Neural progenitor cell (in vitro differentiated cells): ENCODE results near the gene PLK1. TPM values are rescaled to one million over a fixed set of nuclear protein-coding genes. Genes with fewer than 3 reads are reported as not detected.

Experiments used
- DNase-seq: peaks from one replicate; pipeline ENCODE4 v3.0.0-alpha.2; 2016; ENCODE audit warnings: low spot score
- H2AFZ ChIP-seq: fragments of 200-600 bp; sonication (generic); replicated peaks from 2 replicates; pipeline ENCODE4 v1.6.1; 2016; ENCODE audit warnings: antibody characterized with exemption
- H3F3A ChIP-seq: fragments of 200-600 bp; sonication (generic); 2 replicates; pipeline ENCODE4 v1.6.1; 2016; ENCODE audit warnings: antibody characterized with exemption, low read depth
- H3K27ac ChIP-seq: fragments of 200-600 bp; sonication (generic); 2 replicates; pipeline ENCODE4 v1.5.1; 2016; ENCODE audit warnings: mild to moderate bottlenecking
- H3K27me3 ChIP-seq: fragments of 200-600 bp; sonication (generic); 2 replicates; pipeline ENCODE4 v1.6.1; 2016; ENCODE audit warnings: mild to moderate bottlenecking, moderate library complexity
- H3K36me3 ChIP-seq: fragments of 200-600 bp; sonication (generic); 2 replicates; pipeline ENCODE4 v1.5.1; 2016
- H3K4me1 ChIP-seq: fragments of 200-600 bp; sonication (generic); 2 replicates; pipeline ENCODE4 v1.6.1; 2016; ENCODE audit warnings: mixed run types
- H3K4me2 ChIP-seq: fragments of 200-600 bp; sonication (generic); 2 replicates; pipeline ENCODE4 v1.6.1; 2016
- H3K4me3 ChIP-seq: fragments of 200-600 bp; sonication (generic); 2 replicates; pipeline ENCODE4 v1.5.1; 2016
- H3K79me2 ChIP-seq: fragments of 200-600 bp; sonication (generic); 2 replicates; pipeline ENCODE4 v1.6.1; 2016; ENCODE audit warnings: low read depth
- H3K9ac ChIP-seq: fragments of 200-600 bp; sonication (generic); 2 replicates; pipeline ENCODE4 v1.6.1; 2016
- H3K9me3 ChIP-seq: fragments of 200-600 bp; sonication (generic); 2 replicates; pipeline ENCODE4 v1.5.1; 2016; ENCODE audit warnings: low read depth
- H4K20me1 ChIP-seq: fragments of 200-600 bp; sonication (generic); 2 replicates; pipeline ENCODE4 v1.6.1; 2016; ENCODE audit warnings: low read depth
- H3K27ac Mint-ChIP-seq: 3 replicates; pipeline ENCODE4 v1.8.0; 2021; ENCODE audit warnings: mixed read lengths
- H3K27me3 Mint-ChIP-seq: 2 replicates; pipeline ENCODE4 v1.8.0; 2022; ENCODE audit warnings: low read depth, mild to moderate bottlenecking, inconsistent platforms, moderate library complexity, mixed read lengths; ENCODE audit not compliant: insufficient read depth
- H3K36me3 Mint-ChIP-seq: 3 replicates; pipeline ENCODE4 v1.8.0; 2021; ENCODE audit warnings: mixed read lengths
- H3K4me1 Mint-ChIP-seq: 3 replicates; pipeline ENCODE4 v1.8.0; 2021; ENCODE audit warnings: mixed read lengths
- H3K4me3 Mint-ChIP-seq: 3 replicates; pipeline ENCODE4 v1.8.0; 2021; ENCODE audit warnings: mild to moderate bottlenecking, moderate library complexity, mixed read lengths
- H3K9me3 Mint-ChIP-seq: 3 replicates; pipeline ENCODE4 v1.8.0; 2020; ENCODE audit warnings: mixed read lengths
- EZH2 ChIP-seq: fragments of 200-600 bp; sonication (generic); IDR thresholded peaks from 2 replicates; pipeline ENCODE4 v1.6.1; 2017; ENCODE audit warnings: antibody characterized with exemption, mild to moderate bottlenecking, moderate library complexity
- EZH2phosphoT487 ChIP-seq: fragments of 200-600 bp; sonication (generic); IDR thresholded peaks from 2 replicates; pipeline ENCODE4 v1.6.1; 2017; ENCODE audit warnings: antibody characterized with exemption
- total RNA-seq: library from RNA; depleted of rRNA; stranded (reverse); fragments of >200 nt; gene quantifications from 2 replicates; pipeline ENCODE4 v1.2.3, GENCODE V29; 2015; ENCODE audit warnings: low replicate concordance
- TF ChIP-seq, protein P1 (sequence below): fragments of 200-600 bp; sonication (generic); IDR thresholded peaks from 2 replicates; pipeline ENCODE4 v1.5.1; 2017; ENCODE audit warnings: antibody characterized with exemption, mild to moderate bottlenecking

The PLK1 gene
- total RNA-seq, 1 donor from 2014 or later = 93.5 TPM

DNA sequence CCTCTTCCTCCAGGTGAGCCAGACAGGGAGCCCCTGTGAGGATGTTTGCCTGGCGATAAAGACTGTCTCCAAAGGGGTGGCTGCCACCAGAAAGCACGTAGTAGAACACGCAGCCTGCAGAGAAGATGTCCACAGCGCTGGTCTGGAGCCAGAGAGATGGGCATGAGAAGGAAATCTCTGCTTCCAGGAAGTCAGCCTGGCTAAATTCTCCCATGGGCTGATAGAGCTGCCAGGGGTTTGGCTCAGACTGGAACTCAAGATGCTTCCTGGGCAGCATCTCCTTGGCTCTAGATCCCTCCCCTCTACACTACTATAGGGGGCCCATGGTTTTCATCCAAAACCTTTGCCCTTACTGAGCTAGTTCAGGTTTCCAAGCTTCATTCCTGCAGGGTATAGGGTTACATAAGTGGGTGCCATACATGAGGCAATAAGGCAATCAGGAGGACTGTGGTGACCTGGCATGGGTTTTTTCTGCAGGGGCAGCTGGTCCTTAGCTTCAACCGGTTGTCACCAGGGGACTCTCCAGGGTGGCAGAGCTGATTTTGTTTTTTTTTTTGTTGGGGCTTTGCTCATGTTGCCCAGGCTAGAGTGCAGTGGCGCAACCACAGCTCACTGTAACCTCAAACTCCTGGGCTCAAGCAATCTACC, 13.6 kb downstream of the PLK1 start:
- no peaks in the 10 kb centered on the region for H3K36me3 ChIP-seq
- Mint-ChIP-seq H3K4me1 (peaks cover 14% of the 10 kb centered on the region), H3K4me3 (no peak overlapping the region), H3K27ac (no peak overlapping the region), H3K27me3 (no peaks in the 10 kb centered on the region), H3K9me3 (no peaks in the 10 kb centered on the region), H3K36me3 (peaks cover 19% of the 10 kb centered on the region)
- H3K27ac ChIP-seq = no peak overlapping the region
- H3K9me3 ChIP-seq = no peaks in the 10 kb centered on the region
- H3K27me3 ChIP-seq = no peaks in the 10 kb centered on the region
- peaks cover 10% of the 10 kb centered on the region for H3K79me2 ChIP-seq
- H3F3A ChIP-seq = peaks cover 62% of the 10 kb centered on the region
- H3K4me3 ChIP-seq = no peak overlapping the region
- no peak overlapping the region for H3K9ac ChIP-seq
- no peak overlapping the region for H2AFZ ChIP-seq
- H3K4me2 ChIP-seq = no peak overlapping the region
- H4K20me1 ChIP-seq = peaks cover 11% of the 10 kb centered on the region
- H3K4me1 ChIP-seq = no peaks in the 10 kb centered on the region
- no peak for DNase-seq
- TF ChIP-seq EZH2 = no peak
- TF ChIP-seq, protein P1, sequence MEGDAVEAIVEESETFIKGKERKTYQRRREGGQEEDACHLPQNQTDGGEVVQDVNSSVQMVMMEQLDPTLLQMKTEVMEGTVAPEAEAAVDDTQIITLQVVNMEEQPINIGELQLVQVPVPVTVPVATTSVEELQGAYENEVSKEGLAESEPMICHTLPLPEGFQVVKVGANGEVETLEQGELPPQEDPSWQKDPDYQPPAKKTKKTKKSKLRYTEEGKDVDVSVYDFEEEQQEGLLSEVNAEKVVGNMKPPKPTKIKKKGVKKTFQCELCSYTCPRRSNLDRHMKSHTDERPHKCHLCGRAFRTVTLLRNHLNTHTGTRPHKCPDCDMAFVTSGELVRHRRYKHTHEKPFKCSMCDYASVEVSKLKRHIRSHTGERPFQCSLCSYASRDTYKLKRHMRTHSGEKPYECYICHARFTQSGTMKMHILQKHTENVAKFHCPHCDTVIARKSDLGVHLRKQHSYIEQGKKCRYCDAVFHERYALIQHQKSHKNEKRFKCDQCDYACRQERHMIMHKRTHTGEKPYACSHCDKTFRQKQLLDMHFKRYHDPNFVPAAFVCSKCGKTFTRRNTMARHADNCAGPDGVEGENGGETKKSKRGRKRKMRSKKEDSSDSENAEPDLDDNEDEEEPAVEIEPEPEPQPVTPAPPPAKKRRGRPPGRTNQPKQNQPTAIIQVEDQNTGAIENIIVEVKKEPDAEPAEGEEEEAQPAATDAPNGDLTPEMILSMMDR = no peak
- TF ChIP-seq EZH2phosphoT487 = no peak

DNA sequence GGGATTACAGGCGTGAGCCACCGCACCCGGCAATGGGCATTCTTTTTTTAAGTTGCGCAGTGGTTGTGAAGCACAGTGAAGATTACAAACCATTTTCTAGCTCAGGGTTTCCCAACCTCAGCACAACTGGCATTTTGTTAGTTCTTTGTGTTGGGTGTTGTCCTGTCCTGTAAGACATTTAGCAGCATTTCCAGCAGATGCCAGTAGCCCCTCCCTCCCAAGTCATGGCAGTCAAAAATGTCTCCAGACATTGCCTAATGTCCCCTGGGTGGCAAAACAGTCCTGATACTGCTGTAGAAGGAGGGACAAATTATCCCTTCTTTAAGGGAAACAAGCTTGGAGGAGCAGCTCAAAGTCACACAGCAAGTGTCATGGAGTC, 15.6 kb downstream of the PLK1 start:
- Histone ChIP-seq H3F3A (peaks cover 50% of the 10 kb centered on the region), H3K27ac (peak overlapping the region; percentile 26), H3K9ac (no peak overlapping the region), H3K4me1 (no peaks in the 10 kb centered on the region), H3K4me2 (peak overlapping the region; percentile 76), H3K27me3 (no peaks in the 10 kb centered on the region), H3K4me3 (peak overlapping the region; percentile 41), H3K36me3 (no peaks in the 10 kb centered on the region), H3K9me3 (no peaks in the 10 kb centered on the region), H2AFZ (peak overlapping the region; percentile 86), H4K20me1 (peaks cover 3% of the 10 kb centered on the region), H3K79me2 (no peaks in the 10 kb centered on the region)
- Mint-ChIP-seq H3K4me3 (peak overlapping the region; percentile 80), H3K4me1 (peaks cover 14% of the 10 kb centered on the region), H3K27ac (peak overlapping the region; percentile 58), H3K27me3 (no peaks in the 10 kb centered on the region), H3K36me3 (peaks cover 7% of the 10 kb centered on the region), H3K9me3 (no peaks in the 10 kb centered on the region)
- no peak for DNase-seq
- no peak for TF ChIP-seq EZH2
- TF ChIP-seq, protein P1 = no peak
- no peak for TF ChIP-seq EZH2phosphoT487

DNA sequence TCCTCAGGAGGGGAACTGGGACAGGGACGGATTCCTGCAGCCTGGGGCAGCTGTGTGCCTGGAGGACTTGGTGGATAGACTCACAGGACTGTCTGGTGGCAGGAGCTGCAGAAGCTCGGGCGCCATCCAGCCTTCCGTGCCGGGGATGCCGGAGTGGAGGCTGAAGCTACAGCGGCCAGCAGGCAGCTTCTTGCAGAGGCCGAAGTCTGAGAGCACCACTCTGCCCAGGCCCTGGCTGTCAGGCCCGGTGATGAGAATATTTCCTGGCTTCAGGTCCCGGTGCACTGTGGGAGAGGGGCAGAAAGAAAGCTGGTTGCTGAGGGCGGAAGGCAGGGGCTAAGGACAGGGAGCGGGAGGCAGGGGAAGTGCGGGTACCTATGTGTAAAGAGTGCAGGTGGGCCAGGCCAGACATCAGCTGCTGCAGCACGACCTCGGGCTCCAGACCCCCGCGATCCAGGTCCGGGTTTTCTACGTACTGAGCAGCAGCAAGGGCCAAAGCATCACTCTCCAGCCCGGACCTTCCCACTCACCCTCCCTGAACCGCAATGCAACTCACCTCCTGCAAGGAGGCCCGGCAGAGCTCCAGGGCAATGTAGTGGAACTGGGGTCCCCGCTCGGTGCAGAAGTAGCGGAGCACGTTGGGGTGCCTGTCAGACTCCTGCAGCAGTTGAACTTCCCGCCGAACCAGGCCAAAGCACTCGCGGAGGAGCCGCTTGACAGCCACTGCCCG, 16.1 kb downstream of the PLK1 start:
- H3K9me3 ChIP-seq = no peaks in the 10 kb centered on the region
- peaks cover 5% of the 10 kb centered on the region for H3K36me3 Mint-ChIP-seq
- H2AFZ ChIP-seq = peak overlapping the region; percentile 86
- peak; percentile 83 for DNase-seq
- H4K20me1 ChIP-seq = peaks cover 3% of the 10 kb centered on the region
- no peaks in the 10 kb centered on the region for H3K36me3 ChIP-seq
- no peaks in the 10 kb centered on the region for H3K27me3 Mint-ChIP-seq
- H3K4me3 Mint-ChIP-seq = peak overlapping the region; percentile 80
- H3K4me1 ChIP-seq = no peaks in the 10 kb centered on the region
- TF ChIP-seq, protein P1 = no peak
- TF ChIP-seq EZH2phosphoT487 (no peak), EZH2 (peak; percentile 37)
- H3K79me2 ChIP-seq = no peaks in the 10 kb centered on the region
- H3K4me3 ChIP-seq = peak overlapping the region; percentile 41
- H3K4me1 Mint-ChIP-seq = peaks cover 14% of the 10 kb centered on the region
- peak overlapping the region; percentile 26 for H3K27ac ChIP-seq
- no peaks in the 10 kb centered on the region for H3K27me3 ChIP-seq
- peak overlapping the region; percentile 76 for H3K4me2 ChIP-seq
- no peak overlapping the region for H3K9ac ChIP-seq
- H3F3A ChIP-seq = peaks cover 49% of the 10 kb centered on the region
- H3K9me3 Mint-ChIP-seq = no peaks in the 10 kb centered on the region
- H3K27ac Mint-ChIP-seq = peak overlapping the region; percentile 86
